GM12878 (cell line): ENCODE measurements around the gene ATXN2. TPM values are rescaled to one million over a fixed set of nuclear protein-coding genes. Genes with fewer than 3 reads are reported as not detected.

Source experiments
- IKZF1 ChIP-seq: fragments of 450-650 bp; conservative IDR thresholded peaks from 2 replicates; pipeline ENCODE4 v1.6.1; 2017; ENCODE audit warnings: antibody characterized with exemption, mild to moderate bottlenecking
- RELB ChIP-seq: fragments of 450-650 bp; IDR thresholded peaks from 2 replicates; pipeline ENCODE4 v1.6.1; 2017; ENCODE audit warnings: low read depth, mild to moderate bottlenecking, moderate library complexity
- WRNIP1 ChIP-seq: IDR thresholded peaks from 2 replicates; pipeline ENCODE4 v1.6.1; 2011; ENCODE audit warnings: low read depth, low read length, improper control_type of control experiment, borderline replicate concordance
- ZNF592 ChIP-seq: fragments of 450-650 bp; IDR thresholded peaks from 2 replicates; pipeline ENCODE4 v1.6.1; 2017; ENCODE audit warnings: mild to moderate bottlenecking, moderate library complexity
- polyA plus RNA-seq, 11 experiments: library from polyadenylated mRNA; depleted of rRNA in 4 of 11; unstranded in 6 of 11; stranded (reverse) in 5 of 11; fragments of >200 nt; fragmentation: Nextera tagmentation in 4 of 11; fragmentation: Illumina TruSeq in 1 of 11; extraction: Ambion mirVana in 4 of 11; extraction: Trizol in 1 of 11; gene quantifications; 1 replicate in 1 of 11; 2 replicates in 10 of 11; pipeline versions ENCODE4 v1.2.1 to v1.2.3, GENCODE V29; 2011 to 2016; ENCODE audit warnings: inconsistent platforms in 2 of 11, missing spikeins in 2 of 11, low read depth in 1 of 11
- total RNA-seq, 4 experiments: library from RNA; depleted of rRNA in 3 of 4; stranded (reverse); fragments of >200 nt in 3 of 4; fragmentation: Illumina TruSeq in 1 of 4; extraction: Trizol in 1 of 4; gene quantifications; 2 replicates each; pipeline versions ENCODE4 v1.2.1 to v1.2.3, GENCODE V29; 2013 to 2021

The ATXN2 gene
- total and polyA plus RNA-seq, 10 of the 15 experiments (the other 5 are each of a cell fraction or from before 2014, with no cell fraction given), result 8.8 to 31.5 (median 19.0) TPM

DNA sequence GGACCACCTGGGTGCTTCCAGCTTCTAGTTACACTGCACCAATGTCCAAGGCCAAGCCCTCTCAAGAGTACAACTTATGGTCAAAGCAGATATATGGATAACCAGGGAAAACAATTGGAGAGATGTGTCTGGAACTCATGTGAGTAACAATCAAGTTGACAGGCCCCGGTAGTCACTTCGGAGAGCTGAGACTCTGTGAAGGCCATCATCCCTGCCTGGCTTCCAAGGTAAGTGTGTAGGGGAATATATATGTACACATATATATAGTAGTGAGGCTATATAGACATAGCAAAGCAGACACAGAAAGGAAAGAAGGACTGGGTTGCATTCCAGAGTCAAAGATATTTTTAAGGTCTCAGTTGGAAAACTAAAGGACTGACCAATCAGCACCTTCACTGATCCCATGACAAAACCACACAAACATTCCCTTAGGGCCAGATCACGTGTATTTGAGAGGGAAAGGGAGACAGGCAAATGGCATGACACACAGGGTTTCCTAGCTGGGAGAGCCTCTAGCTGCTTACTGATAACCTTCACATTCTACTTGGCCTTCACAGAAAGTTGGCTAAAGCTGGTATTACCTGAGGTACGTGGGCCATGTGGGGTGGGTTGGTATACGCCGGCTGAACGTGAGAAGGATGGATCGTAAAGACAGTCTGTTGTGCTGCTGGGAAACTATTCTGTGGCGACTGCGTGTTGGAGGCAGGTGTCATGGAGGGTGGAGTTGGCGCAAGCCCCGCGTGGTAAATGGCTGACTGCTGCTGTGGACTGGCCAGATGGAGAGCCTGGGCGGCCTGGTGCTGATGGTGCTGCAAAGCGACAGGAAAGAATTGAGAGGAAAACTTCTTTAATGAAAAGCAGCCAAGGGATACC, 143.4 kb downstream of the ATXN2 start (continued):
- TF ChIP-seq ZNF592, result no peak
- no peak for TF ChIP-seq WRNIP1
- no peak for TF ChIP-seq RELB
- no peak for TF ChIP-seq IKZF1
- TF ChIP-seq, all 136 proteins: peak for 0
